GM23248 (cell line): ENCODE data around the gene ZSCAN10. TPM values are rescaled to one million over a fixed set of nuclear protein-coding genes. Genes with fewer than 3 reads are reported as not detected.
"Not testable (repeated sequence)": the region's sequence is repeated elsewhere in the genome, so short reads cannot be mapped to it uniquely, and the experiment has no call there.

Source experiments
- DNase-seq: peaks from one replicate; pipeline ENCODE4 v3.0.0-alpha.2; 2015
- H2AFZ ChIP-seq: fragments of 200-600 bp; sonication (generic); 2 replicates; pipeline ENCODE4 v1.6.1; 2016; ENCODE audit warnings: antibody characterized with exemption
- H3F3A ChIP-seq: fragments of 200-600 bp; sonication (generic); 2 replicates; pipeline ENCODE4 v1.6.1; 2016; ENCODE audit warnings: mild to moderate bottlenecking, antibody characterized with exemption, mixed run types; ENCODE audit not compliant: insufficient read depth
- H3K27ac ChIP-seq: fragments of 200-600 bp; sonication (generic); 2 replicates; pipeline ENCODE4 v1.5.1; 2016; ENCODE audit warnings: mild to moderate bottlenecking
- H3K27me3 ChIP-seq: fragments of 200-600 bp; sonication (generic); replicated peaks from 2 replicates; pipeline ENCODE4 v1.6.1; 2016; ENCODE audit warnings: mild to moderate bottlenecking; ENCODE audit not compliant: insufficient read depth
- H3K36me3 ChIP-seq: fragments of 200-600 bp; sonication (generic); 2 replicates; pipeline ENCODE4 v1.6.1; 2016; ENCODE audit warnings: low read depth, mild to moderate bottlenecking
- H3K4me1 ChIP-seq: fragments of 200-600 bp; sonication (generic); 2 replicates; pipeline ENCODE4 v1.6.1; 2016; ENCODE audit warnings: mild to moderate bottlenecking; ENCODE audit not compliant: insufficient read depth
- H3K4me2 ChIP-seq: fragments of 200-600 bp; sonication (generic); one replicate; pipeline ENCODE4 v1.6.1; 2016; ENCODE audit warnings: mild to moderate bottlenecking; ENCODE audit not compliant: unreplicated experiment
- H3K4me3 ChIP-seq: fragments of 200-600 bp; sonication (generic); 2 replicates; pipeline ENCODE4 v1.5.1; 2016; ENCODE audit warnings: mild to moderate bottlenecking
- H3K79me2 ChIP-seq: fragments of 200-600 bp; sonication (generic); 2 replicates; pipeline ENCODE4 v1.6.1; 2016; ENCODE audit warnings: mild to moderate bottlenecking; ENCODE audit not compliant: insufficient read depth
- H3K9ac ChIP-seq: fragments of 200-600 bp; sonication (generic); 2 replicates; pipeline ENCODE4 v1.6.1; 2016; ENCODE audit warnings: mild to moderate bottlenecking
- H3K9me2 ChIP-seq: fragments of 200-600 bp; sonication (generic); 2 replicates; pipeline ENCODE4 v1.6.1; 2016; ENCODE audit warnings: mixed run types, mild to moderate bottlenecking, moderate library complexity; ENCODE audit not compliant: insufficient read depth
- H3K9me3 ChIP-seq: fragments of 200-600 bp; sonication (generic); one replicate; pipeline ENCODE4 v1.6.1; 2017; ENCODE audit warnings: low read depth
- H4K20me1 ChIP-seq: fragments of 200-600 bp; sonication (generic); 2 replicates; pipeline ENCODE4 v1.6.0; 2016; ENCODE audit not compliant: insufficient read depth
- EZH2 ChIP-seq: fragments of 200-600 bp; sonication (generic); IDR thresholded peaks from 2 replicates; pipeline ENCODE4 v1.6.1; 2018; ENCODE audit warnings: antibody characterized with exemption, mild to moderate bottlenecking; ENCODE audit not compliant: insufficient read depth, poor library complexity, severe bottlenecking
- EZH2phosphoT487 ChIP-seq: fragments of 200-600 bp; sonication (generic); IDR thresholded peaks from 2 replicates; pipeline ENCODE4 v1.6.1; 2018; ENCODE audit warnings: antibody characterized with exemption, moderate library complexity, mild to moderate bottlenecking, low read depth; ENCODE audit not compliant: insufficient read depth
- WGBS, 2 experiments: methylation state at CpG; one replicate each; pipeline ENCODE4 v1.1.6; 2015 to 2017; ENCODE audit warnings: low lambda C conversion rate in 2 of 2, low coverage in 1 of 2; ENCODE audit errors: missing lambda C conversion rate in 2 of 2; 5-methylcytosine and 5-hydroxymethylcytosine counted together
- in situ Hi-C: fragments of 300-500 bp; cut with MboI; formaldehyde crosslinking; loops from 2 replicates; pipeline ENCODE4 v1.15.0; 2020
- polyA plus RNA-seq: library from polyadenylated mRNA; unstranded; fragments of >200 nt; fragmentation: Nextera tagmentation; extraction: Ambion mirVana; gene quantifications from 2 replicates; pipeline ENCODE4 v1.2.1, GENCODE V29; 2016
- total RNA-seq: library from RNA; depleted of rRNA; stranded (reverse); fragments of >200 nt; shearing (Covaris generic); gene quantifications from 2 replicates; pipeline ENCODE4 v1.2.3, GENCODE V29; 2014

Gene ZSCAN10
- total and polyA plus RNA-seq, 2 experiments from 2014 or later, result 0.08 TPM; not detected in 1

DNA sequence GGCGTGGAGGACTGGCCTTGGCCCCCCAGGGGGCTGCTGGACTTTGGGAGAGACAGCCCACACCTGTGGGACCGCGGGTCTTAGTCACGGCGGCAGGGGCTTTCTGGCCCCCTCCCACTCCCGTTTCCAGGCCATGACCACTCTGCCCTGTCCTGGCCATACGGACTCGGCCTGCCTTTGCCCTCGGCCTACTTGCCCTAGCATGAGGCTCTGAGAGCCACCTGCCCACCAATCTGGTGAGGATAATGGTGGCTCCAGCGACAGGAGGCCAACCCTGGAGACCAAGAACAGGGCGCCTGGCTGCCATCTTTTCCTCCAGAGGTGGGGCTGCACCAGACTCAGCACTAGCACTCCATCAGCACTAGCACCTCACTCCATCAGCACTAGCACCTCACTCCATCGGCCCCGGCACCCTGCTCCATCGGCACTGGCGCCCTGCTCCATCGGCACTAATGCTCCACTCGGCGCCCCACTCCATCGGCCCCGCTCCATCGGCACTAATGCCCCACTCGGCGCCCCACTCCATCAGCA lies 42.8 kb upstream of the ZSCAN10 start:
- no peak for DNase-seq
- TF ChIP-seq EZH2 (no peak), EZH2phosphoT487 (no peak)
- H3K4me3 ChIP-seq, result no peak overlapping the region
- H3K36me3 ChIP-seq, result no peaks in the 10 kb centered on the region
- H3K9me3 ChIP-seq, result no peaks in the 10 kb centered on the region
- H3K27ac ChIP-seq, result no peak overlapping the region
- no peak overlapping the region for H3K4me2 ChIP-seq
- no peaks in the 10 kb centered on the region for H3K27me3 ChIP-seq
- no peaks in the 10 kb centered on the region for H3K4me1 ChIP-seq
- H4K20me1 ChIP-seq, result no peaks in the 10 kb centered on the region
- H2AFZ ChIP-seq, result no peak overlapping the region
- 94 to 97% methylated on average over 22 to 23 of the region's 23 CpGs for WGBS, 2 experiments
- H3K9ac ChIP-seq, result no peak overlapping the region
- no peaks in the 10 kb centered on the region for H3K9me2 ChIP-seq
- in situ Hi-C loops, result no loop called here
- H3K79me2 ChIP-seq, result peaks cover 11% of the 10 kb centered on the region
- H3F3A ChIP-seq, result no peaks in the 10 kb centered on the region

GRCh38 chr16:3140603-3141427 lies 41.7 kb upstream of the ZSCAN10 start:
- Histone ChIP-seq H3K27me3 (no peaks in the 10 kb centered on the region), H3K9me2 (no peaks in the 10 kb centered on the region), H2AFZ (no peak overlapping the region), H3F3A (no peaks in the 10 kb centered on the region), H3K4me2 (no peak overlapping the region), H3K79me2 (peaks cover 21% of the 10 kb centered on the region), H4K20me1 (no peaks in the 10 kb centered on the region), H3K36me3 (no peaks in the 10 kb centered on the region), H3K27ac (no peak overlapping the region), H3K4me1 (peaks cover 6% of the 10 kb centered on the region; the same call in 1 of the 2 replicates), H3K9me3 (no peaks in the 10 kb centered on the region), H3K4me3 (no peak overlapping the region), H3K9ac (no peak overlapping the region)
- in situ Hi-C loops, result no loop called here
- WGBS, 2 experiments, result 94 to 96% methylated on average over 52 to 69 of the region's 69 CpGs
- no peak for DNase-seq
- TF ChIP-seq EZH2 (no peak), EZH2phosphoT487 (no peak)

GRCh38 chr16:3139561-3139960 lies 40.5 kb upstream of the ZSCAN10 start:
- H2AFZ ChIP-seq, H3F3A ChIP-seq, H3K36me3 ChIP-seq, H3K4me2 ChIP-seq, H3K27me3 ChIP-seq, H3K27ac ChIP-seq, H3K4me3 ChIP-seq, H3K4me1 ChIP-seq, H3K9me2 ChIP-seq, in situ Hi-C loops, H3K9ac ChIP-seq, H4K20me1 ChIP-seq, H3K9me3 ChIP-seq: not testable (repeated sequence)
- WGBS, 2 experiments, result 79 to 87% methylated on average over 9 of the region's 9 CpGs
- H3K79me2 ChIP-seq, result peaks cover 29% of the 10 kb centered on the region
- peak; percentile 15 for DNase-seq

DNA sequence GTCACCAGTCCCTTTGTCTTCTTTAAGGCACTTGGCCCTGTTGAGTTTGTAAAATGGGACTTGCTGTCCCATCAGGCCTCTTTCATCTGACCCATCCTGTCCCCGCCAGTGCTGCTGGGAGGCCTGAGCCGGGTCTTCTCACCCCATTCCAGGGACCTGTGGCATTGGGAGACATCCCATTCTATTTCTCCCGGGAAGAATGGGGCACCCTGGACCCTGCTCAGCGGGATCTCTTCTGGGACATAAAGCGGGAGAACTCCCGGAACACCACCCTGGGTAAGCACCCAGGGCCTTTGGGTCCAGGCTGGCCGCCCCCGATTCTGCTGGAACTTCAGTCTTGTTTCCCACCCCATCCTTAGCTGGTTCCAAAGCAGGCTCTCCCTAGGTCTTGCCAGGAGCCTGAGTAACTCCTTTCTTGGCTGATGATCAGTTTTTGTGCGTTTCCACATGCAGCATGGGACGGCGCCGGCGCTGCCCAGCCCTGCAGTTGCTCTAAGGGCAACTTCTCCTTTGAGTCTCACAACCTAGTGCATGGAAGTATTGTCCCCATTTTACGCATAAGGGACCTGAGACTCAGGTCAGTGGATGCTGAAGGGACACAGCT lies 39.8 kb upstream of the ZSCAN10 start:
- H3K27ac ChIP-seq, result no peak overlapping the region
- no peak overlapping the region for H3K9ac ChIP-seq

More for the DNA sequence above, 39.8 kb upstream of the ZSCAN10 start:
- Histone ChIP-seq H3K36me3 (no peaks in the 10 kb centered on the region), H4K20me1 (no peaks in the 10 kb centered on the region), H3K9me2 (no peaks in the 10 kb centered on the region), H2AFZ (no peak overlapping the region), H3K4me1 (peaks cover 7% of the 10 kb centered on the region; the same call in 1 of the 2 replicates), H3K9me3 (no peaks in the 10 kb centered on the region), H3K79me2 (peaks cover 36% of the 10 kb centered on the region), H3F3A (no peaks in the 10 kb centered on the region), H3K27me3 (no peaks in the 10 kb centered on the region), H3K4me2 (no peak overlapping the region), H3K4me3 (no peak overlapping the region)
- no peak for DNase-seq
- in situ Hi-C loops, result no loop called here
- TF ChIP-seq EZH2phosphoT487, result no peak
- TF ChIP-seq EZH2, result no peak
- 90% methylated on average over 14 of the region's 14 CpGs for WGBS, 2 experiments
